ENCODE measurements around the gene RGS2. TPM values are rescaled to one million over a fixed set of nuclear protein-coding genes. Genes with fewer than 3 reads are reported as not detected.

Gene RGS2
- total RNA-seq, 1 donor from 2014 or later = 49.0 TPM

- Histone ChIP-seq H3K4me1 (peaks cover 13% of the 10 kb centered on the region), H3K36me3 (peaks cover under 1% of the 10 kb centered on the region), H3K27ac (no peak overlapping the region), H3K9me3 (no peaks in the 10 kb centered on the region), H3K27me3 (no peaks in the 10 kb centered on the region), H3K4me3 (no peak overlapping the region)
- TF ChIP-seq CTCF (IDR thresholded peaks at IDR 0.05) = peak; percentile 64
- peak; percentile 48 for ATAC-seq
- DNase-seq = no peak
- intact Hi-C loops (cut with DNase I) = no loop called here
Measured at GRCh38 chr1:192805832-192806323, 3.0 kb upstream of the RGS2 start.

GRCh38 chr1:192807211-192808162, 1.4 kb upstream of the RGS2 start:
- no peak for DNase-seq
- peaks cover 11% of the 10 kb centered on the region for H3K36me3 ChIP-seq
- ATAC-seq = no peak
- peak; percentile 36 for TF ChIP-seq CTCF (IDR thresholded peaks at IDR 0.05)
- peak overlapping the region; percentile 65 for H3K4me3 ChIP-seq
- peak overlapping the region; percentile 89 for H3K27ac ChIP-seq
- no peaks in the 10 kb centered on the region for H3K27me3 ChIP-seq
- H3K9me3 ChIP-seq = no peaks in the 10 kb centered on the region
- peaks cover 13% of the 10 kb centered on the region for H3K4me1 ChIP-seq
- intact Hi-C loops (cut with DNase I) = no loop called here

DNA sequence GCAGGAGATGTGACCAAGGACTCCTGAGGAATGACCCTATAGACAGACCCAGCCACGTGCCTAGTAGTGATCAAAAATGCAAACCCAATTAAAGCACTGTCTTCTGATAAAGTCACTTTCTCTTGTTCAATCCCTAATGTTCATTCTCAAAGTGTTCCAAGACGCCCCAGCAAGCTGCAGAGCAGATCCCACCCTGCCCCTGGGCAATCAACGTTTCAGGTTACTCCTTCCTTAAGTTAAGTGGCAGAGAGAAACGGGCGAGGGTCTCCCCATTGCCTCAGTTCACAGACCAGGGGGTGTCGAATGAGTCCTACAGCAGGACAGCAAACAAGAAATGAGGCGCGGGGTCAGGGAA, 699 bp upstream of the RGS2 start:
- DNase-seq = no peak
- Histone ChIP-seq H3K4me1 (peaks cover 13% of the 10 kb centered on the region), H3K27me3 (no peaks in the 10 kb centered on the region), H3K27ac (peak overlapping the region; percentile 89), H3K9me3 (no peaks in the 10 kb centered on the region), H3K36me3 (peaks cover 11% of the 10 kb centered on the region), H3K4me3 (peak overlapping the region; percentile 65)
- no peak for ATAC-seq
- no peak for TF ChIP-seq CTCF (IDR thresholded peaks at IDR 0.05)
- intact Hi-C loops (cut with DNase I) = no loop called here

DNA sequence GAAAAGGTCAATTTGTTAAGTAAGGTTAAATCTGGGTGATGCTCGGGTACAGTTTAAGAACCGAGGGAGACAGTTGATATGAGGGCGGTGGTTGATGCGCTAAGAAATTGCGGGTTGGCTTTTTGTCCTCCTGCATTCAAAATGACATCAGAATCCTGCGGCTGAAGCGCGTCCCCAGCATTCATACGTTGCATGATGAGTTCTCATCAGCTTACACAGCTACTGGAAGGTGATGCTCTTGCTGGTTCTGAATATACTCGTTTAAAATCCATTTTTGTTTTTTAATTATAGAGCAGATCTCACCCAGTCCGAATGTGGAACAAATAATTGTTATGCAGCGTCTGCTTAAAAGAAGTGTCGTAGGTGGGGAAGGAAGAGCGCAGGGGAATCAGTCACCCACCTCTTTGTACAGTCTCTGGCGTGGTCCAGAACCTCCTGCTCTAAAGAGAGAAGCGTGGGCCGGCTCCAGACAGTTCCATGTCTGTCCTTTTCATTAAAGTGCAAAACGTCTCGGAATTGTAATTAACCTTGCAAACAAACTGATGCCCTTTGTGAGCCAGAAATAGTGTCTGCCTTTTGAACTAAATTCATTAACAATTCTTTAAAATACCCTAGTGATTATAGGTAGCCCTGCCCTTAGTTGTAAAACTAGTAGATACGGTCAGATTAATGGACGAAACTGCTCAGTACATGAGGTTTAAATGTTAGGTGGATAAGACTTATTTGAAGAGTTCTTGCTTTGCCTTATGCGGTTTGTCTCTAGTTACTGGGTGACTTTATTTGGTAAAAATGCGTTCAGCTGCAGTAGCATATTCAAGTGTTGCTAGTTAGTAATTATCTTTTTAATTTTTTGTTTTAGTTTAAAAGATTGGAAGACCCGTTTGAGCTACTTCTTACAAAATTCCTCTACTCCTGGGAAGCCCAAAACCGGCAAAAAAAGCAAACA, 741 bp downstream of the RGS2 start:
- TF ChIP-seq CTCF (IDR thresholded peaks at IDR 0.05) = no peak
- ATAC-seq (no peak), DNase-seq (no peak)
- H3K9me3 ChIP-seq = no peaks in the 10 kb centered on the region
- intact Hi-C loops (cut with DNase I) = no loop called here
- H3K27ac ChIP-seq = peak overlapping the region; percentile 89
- H3K4me1 ChIP-seq = peaks cover 13% of the 10 kb centered on the region
- H3K27me3 ChIP-seq = no peaks in the 10 kb centered on the region
- peak overlapping the region; percentile 65 for H3K4me3 ChIP-seq
- H3K36me3 ChIP-seq = peaks cover 11% of the 10 kb centered on the region

DNA sequence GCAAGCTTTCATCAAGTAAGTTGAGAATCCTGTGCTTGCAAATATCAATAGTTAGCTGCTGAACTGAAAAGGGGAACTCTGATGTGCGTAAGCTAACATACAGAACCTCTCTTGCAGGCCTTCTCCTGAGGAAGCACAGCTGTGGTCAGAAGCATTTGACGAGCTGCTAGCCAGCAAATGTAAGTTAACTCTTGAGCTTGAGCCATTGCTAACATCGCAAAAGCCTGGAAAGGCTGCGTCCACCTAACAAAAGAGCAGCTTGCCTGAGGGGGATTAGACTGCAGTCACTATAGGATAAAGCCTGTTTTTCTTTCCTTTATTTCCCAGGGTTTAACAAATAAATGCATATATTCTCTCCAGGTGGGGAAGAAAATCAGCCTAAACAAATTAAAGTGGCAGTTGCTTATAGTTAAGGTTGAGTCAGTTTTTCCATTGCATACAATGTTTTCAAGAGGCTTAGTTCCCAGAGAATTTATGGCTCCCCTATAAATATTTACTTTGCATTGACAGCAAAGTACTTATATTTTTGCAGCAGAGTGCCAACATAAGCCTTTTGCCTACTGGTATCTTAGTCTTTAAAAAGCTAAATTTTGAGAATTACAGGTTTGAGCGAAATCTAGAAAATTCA, 1.5 kb downstream of the RGS2 start:
- H3K27ac ChIP-seq = peak overlapping the region; percentile 89
- H3K27me3 ChIP-seq = no peaks in the 10 kb centered on the region
- peaks cover 13% of the 10 kb centered on the region for H3K4me1 ChIP-seq
- DNase-seq (no peak), ATAC-seq (peak; percentile 5)
- intact Hi-C loops (cut with DNase I) = no loop called here
- H3K9me3 ChIP-seq = no peaks in the 10 kb centered on the region
- H3K36me3 ChIP-seq = peaks cover 11% of the 10 kb centered on the region
- H3K4me3 ChIP-seq = peak overlapping the region; percentile 65
- TF ChIP-seq CTCF (IDR thresholded peaks at IDR 0.05) = no peak

All from upper lobe of right lung (tissue), 1 donor.